Brain microvascular endothelial cell (primary cell): ENCODE data around the gene ZP3.
"Not testable (repeated sequence)": the region's sequence is repeated elsewhere in the genome, so short reads cannot be mapped to it uniquely, and the experiment has no call there.

ENCODE experiments used
- DNase-seq: peaks from one replicate; pipeline ENCODE4 v3.0.0-alpha.2; 2020
- H3K27ac ChIP-seq: fragments of 250-450 bp; sonication (Bioruptor Pico); 2 replicates; pipeline ENCODE4 v1.5.1; 2020; ENCODE audit warnings: mild to moderate bottlenecking, moderate library complexity
- H3K27me3 ChIP-seq: fragments of 250-450 bp; sonication (Bioruptor Pico); replicated peaks from 2 replicates; pipeline ENCODE4 v1.5.1; 2020; ENCODE audit warnings: mild to moderate bottlenecking
- H3K36me3 ChIP-seq: fragments of 250-450 bp; sonication (Bioruptor Pico); replicated peaks from 2 replicates; pipeline ENCODE4 v1.5.1; 2020; ENCODE audit warnings: mild to moderate bottlenecking
- H3K4me3 ChIP-seq: 2 replicates; pipeline ENCODE4 v1.5.1; 2011; ENCODE audit warnings: low read depth, mild to moderate bottlenecking, control low read depth, low read length, moderate library complexity
- in situ Hi-C: cut with HindIII; loops from 2 replicates; pipeline ENCODE4 v1.10.0; 2017; ENCODE audit warnings: low sequenced_read_pairs, low pct_ligation_motif_present
- TF ChIP-seq, protein P1 (sequence below): IDR thresholded peaks from 2 replicates; pipeline ENCODE4 v1.5.1; 2011; ENCODE audit warnings: low read depth, mild to moderate bottlenecking, moderate library complexity, low read length, control low read depth, inconsistent platforms; ENCODE audit errors: missing control alignments

The ZP3 gene

DNA sequence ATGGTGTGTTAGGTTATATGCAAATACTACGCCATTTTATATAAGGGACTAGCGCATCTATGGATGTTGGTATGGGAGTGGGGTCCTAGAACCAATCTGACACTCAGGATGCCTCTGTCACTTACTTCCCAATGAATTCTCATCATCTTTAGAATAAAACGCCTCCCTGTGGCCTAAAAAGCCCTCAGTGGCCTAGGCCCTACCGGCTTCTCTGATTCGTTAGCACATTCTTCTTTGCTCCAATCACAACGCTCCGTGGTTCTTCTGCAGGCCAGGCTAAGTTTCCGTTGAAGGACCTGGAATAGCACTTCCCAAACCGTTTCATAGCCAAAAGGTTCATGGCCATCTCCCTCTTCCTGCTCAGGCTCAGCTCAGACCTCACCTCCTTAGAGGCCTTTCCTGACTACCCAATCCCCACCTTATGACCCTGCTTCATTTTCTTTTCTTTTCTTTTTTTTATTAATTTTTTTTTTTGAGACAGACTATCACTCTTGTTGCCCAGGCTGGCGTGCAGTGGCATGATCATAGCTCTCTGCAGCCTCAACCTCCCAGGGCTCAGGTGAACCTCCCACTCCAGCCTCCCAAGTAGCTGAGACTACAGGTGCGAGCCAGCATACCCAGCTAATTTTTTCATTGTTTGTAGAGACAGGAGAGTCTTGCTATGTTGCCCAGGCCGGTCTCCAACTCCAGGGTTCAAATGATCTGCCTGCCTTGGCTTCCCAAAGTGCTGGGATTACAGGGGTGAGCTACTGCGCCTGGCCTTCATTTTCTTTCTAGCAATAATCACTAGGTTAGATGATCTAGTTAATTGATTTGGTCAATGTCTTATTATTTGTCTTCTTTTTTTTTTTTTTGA is 41.4 kb upstream of the ZP3 start:
- in situ Hi-C loops = no loop called here
- TF ChIP-seq, protein P1, sequence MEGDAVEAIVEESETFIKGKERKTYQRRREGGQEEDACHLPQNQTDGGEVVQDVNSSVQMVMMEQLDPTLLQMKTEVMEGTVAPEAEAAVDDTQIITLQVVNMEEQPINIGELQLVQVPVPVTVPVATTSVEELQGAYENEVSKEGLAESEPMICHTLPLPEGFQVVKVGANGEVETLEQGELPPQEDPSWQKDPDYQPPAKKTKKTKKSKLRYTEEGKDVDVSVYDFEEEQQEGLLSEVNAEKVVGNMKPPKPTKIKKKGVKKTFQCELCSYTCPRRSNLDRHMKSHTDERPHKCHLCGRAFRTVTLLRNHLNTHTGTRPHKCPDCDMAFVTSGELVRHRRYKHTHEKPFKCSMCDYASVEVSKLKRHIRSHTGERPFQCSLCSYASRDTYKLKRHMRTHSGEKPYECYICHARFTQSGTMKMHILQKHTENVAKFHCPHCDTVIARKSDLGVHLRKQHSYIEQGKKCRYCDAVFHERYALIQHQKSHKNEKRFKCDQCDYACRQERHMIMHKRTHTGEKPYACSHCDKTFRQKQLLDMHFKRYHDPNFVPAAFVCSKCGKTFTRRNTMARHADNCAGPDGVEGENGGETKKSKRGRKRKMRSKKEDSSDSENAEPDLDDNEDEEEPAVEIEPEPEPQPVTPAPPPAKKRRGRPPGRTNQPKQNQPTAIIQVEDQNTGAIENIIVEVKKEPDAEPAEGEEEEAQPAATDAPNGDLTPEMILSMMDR = no peak
- Histone ChIP-seq H3K4me3 (no peak overlapping the region), H3K27ac (no peak overlapping the region), H3K27me3 (no peaks in the 10 kb centered on the region), H3K36me3 (no peaks in the 10 kb centered on the region)
- DNase-seq = no peak

DNA sequence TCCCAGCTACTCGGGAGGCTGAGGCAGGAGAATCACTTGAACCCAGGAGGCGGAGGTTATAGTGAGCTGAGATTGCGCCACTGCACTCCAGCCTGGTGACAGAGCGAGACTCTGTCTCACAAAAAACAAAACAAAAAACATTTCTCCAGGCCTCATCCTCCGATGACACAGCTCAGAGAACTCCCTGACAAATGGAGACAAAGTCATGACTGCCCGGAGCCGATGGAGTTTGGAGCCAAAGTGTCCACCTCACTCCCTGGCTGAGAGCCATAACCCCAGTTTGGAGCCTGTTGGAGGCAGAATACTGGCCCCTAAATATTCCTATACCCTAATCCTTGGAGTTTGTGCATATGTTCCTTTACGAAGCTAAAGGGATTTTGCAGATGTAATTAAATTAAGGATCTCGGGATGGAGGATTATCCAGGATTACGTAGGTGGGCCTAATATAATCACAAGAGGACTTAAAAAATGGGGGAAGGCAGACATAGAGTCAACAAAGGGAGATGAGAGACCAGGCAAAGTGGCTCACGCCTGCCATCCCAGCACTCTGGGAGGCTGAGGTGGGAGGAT is 38.0 kb upstream of the ZP3 start:
- Histone ChIP-seq H3K27me3 (no peaks in the 10 kb centered on the region), H3K4me3 (no peak overlapping the region), H3K27ac (no peak overlapping the region), H3K36me3 (no peaks in the 10 kb centered on the region)
- no peak for DNase-seq
- in situ Hi-C loops = no loop called here
- TF ChIP-seq, protein P1 = no peak

DNA sequence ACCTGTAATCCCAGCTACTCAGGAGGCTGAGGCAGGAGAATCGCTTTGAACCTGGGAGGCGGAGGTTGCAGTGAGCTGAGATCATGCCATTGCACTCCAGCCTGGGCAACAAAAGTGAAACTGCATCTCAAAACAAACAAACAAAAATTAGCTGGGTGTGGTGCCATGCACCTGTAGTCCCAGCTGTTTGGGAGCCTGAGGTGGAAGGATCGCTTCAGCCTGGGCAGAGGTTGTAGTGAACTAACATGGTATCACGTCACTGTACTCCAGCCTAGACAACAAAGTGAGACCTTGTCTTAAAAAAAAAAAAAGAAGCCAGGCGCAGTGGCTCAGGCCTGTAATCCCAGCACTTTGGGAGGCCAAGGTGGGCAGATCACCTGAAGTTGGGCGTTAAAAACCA is 37.0 kb upstream of the ZP3 start:
- H3K27ac ChIP-seq, in situ Hi-C loops, DNase-seq, H3K36me3 ChIP-seq, H3K4me3 ChIP-seq, H3K27me3 ChIP-seq: not testable (repeated sequence)

DNA sequence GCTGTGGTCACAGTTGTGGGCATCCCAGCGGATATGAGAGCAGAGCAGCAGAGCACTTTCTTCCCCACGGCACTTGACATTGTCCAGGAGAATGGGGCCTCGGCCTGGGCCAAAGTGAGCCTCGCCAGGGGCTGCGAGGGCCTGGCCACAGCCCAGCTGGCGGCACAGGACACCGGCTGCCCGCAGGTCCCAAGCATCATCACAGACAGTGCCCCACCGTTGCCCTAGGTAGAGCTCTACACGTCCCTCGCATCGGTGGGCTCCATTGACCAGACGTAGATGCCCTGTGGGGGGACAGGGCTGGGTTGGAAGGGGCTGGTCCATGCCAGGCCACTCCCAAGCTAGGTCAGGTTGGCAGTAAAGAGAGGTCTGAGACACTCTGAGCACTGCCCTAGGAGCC is 34.7 kb upstream of the ZP3 start:
- Histone ChIP-seq H3K4me3 (no peak overlapping the region), H3K27ac (no peak overlapping the region), H3K36me3 (no peaks in the 10 kb centered on the region), H3K27me3 (no peaks in the 10 kb centered on the region)
- in situ Hi-C loops = no loop called here
- DNase-seq = no peak
- TF ChIP-seq, protein P1 = no peak

DNA sequence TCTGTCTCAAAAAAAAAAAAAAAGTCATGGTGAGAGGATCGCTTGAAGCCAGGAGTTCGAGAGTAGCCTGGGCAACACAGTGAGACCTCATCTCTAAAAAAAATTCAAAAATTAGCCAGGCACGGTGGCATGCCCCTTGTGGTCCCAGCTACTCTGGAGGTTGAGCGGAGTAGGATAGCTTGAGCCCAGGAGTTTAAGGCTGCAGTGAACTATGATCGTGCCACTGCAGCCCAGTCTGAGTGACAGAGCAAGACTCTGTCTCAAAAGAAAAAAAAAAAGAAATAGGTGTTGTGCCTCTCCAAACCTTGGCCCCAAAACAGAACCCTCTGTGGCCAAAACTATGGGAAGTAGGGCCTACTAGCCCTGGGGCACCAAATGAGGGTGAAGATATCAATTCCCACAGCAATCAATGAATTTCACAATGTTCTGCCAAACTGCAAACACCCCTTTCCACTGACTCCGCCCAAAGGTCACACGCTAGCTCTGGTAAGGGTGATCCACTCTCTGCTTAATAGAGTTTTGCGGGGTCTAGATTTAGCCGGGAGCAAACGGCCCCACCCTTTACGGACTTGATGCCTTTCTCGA is 32.1 kb upstream of the ZP3 start:
- in situ Hi-C loops = no loop called here
- Histone ChIP-seq H3K4me3 (peak overlapping the region; percentile 44), H3K36me3 (no peaks in the 10 kb centered on the region), H3K27ac (peak overlapping the region; percentile 42), H3K27me3 (no peaks in the 10 kb centered on the region)
- DNase-seq = no peak
- TF ChIP-seq, protein P1 = no peak

DNA sequence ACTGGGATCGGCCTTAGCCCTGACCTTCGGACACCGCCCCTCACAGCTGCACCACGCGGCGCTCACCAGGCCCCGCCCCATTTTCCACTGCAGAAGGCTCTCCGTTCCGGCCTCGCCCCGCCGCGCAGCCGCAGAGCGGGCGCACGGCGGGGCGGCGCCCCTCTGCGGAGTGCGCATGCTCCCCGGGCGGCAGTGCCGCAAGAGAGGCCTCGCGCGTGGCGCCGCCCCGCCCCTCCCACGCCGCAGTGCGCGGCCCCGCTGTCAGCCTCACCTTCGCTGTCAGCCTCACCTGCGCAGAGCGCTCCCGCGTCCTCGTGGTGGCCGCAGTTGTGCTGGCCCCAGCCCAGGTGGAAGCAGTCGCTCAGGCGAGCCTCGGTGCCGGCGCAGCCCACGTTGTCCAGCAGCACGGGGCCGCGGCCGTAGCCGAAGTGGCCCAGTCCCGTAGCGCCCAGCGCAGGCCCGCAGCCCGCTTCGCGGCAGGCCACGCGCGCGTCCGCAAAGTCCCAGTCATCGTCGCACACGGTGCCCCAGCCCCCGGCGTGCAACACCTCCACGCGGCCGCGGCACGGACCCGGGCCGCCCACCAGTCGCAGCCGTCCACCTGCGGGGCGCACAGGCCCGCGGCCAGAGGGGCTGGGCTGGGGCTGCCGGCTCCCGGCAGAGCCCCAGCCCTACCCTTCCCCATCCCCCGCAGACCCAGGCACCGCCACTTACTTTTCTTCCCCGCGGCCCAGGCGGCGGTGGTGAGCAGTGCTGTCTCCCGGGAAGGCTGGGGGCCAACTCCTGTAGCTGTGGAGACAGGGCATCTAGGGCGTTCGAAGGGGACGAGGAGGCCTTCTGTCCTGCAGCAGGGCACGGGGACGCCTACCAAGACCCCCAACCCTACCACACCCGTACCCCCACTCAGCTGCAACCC is 31.4 kb upstream of the ZP3 start:
- Histone ChIP-seq H3K27ac (peak overlapping the region; percentile 42), H3K36me3 (no peaks in the 10 kb centered on the region), H3K4me3 (peak overlapping the region; percentile 66), H3K27me3 (no peaks in the 10 kb centered on the region)
- TF ChIP-seq, protein P1 = peak; percentile 25
- DNase-seq = peak; percentile 76
- in situ Hi-C loops = no loop called here
